HG03354 (cell line): ENCODE data around the gene CXCR6.

Experiments used
- ATAC-seq: cut with Tn5 transposase; IDR thresholded peaks from one replicate; pipeline ENCODE4 v1.9.1; 2021; ENCODE audit warnings: mild to moderate bottlenecking; ENCODE audit not compliant: unreplicated experiment, poor library complexity, severe bottlenecking

CXCR6 gene

GRCh38 chr3:45997942-45998341 lies 54.7 kb downstream of the CXCR6 start:
- ATAC-seq, result no peak
